Embryonic facial prominence (tissue), 1 donor: ENCODE results near the gene PBX2.
A peak's percentile ranks its signal among the peaks of the same experiment; 100 is the strongest.
"Not testable (repeated sequence)": the region's sequence is repeated elsewhere in the genome, so short reads cannot be mapped to it uniquely, and the experiment has no call there.

Experiments used
- DNase-seq: peaks from one replicate; pipeline ENCODE4 v3.0.0-alpha.2; 2016; ENCODE audit errors: extremely low spot score

PBX2 gene, protein sequence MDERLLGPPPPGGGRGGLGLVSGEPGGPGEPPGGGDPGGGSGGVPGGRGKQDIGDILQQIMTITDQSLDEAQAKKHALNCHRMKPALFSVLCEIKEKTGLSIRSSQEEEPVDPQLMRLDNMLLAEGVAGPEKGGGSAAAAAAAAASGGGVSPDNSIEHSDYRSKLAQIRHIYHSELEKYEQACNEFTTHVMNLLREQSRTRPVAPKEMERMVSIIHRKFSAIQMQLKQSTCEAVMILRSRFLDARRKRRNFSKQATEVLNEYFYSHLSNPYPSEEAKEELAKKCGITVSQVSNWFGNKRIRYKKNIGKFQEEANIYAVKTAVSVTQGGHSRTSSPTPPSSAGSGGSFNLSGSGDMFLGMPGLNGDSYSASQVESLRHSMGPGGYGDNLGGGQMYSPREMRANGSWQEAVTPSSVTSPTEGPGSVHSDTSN

DNA sequence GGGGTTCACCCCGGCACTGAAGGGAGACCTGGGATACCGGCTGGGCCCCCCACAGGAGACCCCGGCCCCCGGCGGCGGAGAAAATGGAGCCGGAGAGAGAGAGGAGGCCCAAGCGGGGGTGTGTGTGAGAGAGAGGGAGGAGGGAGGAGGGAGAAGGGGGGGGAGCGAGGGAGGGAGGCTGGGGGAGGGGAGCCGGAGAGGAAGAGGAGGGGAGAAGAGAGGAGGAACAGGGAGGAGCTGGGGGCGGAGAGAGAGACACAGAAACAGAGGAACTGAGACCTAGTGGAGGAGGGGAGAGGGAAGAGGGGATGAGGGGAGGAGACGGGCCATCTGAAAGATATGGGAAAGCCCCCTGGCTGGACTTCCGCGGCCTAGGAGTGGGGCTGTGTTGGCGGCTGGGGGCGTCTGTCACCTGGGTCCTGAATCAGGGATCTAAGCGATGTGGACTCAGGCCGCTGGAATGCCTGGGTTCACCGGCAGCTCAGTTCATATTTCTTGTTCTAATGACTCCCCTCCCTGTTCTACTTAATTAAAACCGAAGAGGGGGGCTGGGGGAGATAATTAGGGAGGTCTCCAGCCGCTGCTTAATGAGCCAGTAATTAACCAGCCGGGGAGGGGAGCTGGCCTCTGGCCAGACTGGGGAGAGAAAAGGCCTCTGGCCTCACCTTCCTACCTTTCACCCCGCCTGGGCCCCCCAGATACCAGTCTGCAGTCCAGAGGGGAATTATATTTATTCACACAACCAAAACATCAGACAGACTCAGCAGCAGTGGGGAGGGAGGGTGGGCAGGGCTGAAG, at the start of gene PBX2:
Gene PBX2, minus strand, starts transcription at position 149 of the 798 bp plus-strand sequence. CDS start 287 bp downstream, outside the sequence.
- peak; percentile 95 for DNase-seq

DNA sequence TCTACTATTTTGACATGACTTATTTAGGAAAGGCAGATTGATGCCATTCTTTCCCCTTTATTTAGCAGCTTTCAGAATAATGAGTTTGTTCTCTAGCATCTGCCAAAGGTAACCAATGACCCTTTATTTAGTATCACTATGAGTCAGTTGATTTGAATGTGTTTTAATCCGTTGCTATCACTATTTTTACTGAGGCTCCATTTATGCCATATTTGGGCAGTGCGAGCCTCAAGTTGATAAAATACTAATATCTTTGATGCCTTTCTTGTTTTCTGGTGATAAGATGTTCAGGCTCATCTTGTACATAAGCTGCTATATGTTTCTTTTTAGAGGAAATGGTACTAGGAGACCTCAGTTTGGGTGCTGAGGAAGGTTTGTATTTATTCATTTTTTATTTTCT, 49.5 kb upstream of the PBX2 start:
- no peak for DNase-seq

DNA sequence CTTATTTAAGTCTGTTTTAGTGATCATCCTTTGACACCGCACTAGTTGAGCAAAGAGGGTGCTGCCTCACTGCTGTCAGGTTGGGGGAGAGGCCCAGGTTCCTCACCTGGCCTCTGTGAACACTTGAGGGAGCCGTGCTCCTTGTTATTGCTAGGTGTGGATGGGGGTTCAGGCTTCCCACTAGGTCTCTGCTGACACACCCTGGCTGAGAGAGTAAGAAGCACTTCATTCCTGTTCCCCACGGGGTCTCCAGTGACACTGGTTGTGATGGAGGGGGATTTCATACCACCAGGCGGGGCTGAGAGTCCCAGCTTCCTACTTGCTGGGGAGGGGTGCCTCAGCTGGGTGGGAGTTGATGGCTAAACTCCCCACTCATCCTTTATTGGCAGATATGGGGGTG, 44.9 kb upstream of the PBX2 start:
- no peak for DNase-seq

DNA sequence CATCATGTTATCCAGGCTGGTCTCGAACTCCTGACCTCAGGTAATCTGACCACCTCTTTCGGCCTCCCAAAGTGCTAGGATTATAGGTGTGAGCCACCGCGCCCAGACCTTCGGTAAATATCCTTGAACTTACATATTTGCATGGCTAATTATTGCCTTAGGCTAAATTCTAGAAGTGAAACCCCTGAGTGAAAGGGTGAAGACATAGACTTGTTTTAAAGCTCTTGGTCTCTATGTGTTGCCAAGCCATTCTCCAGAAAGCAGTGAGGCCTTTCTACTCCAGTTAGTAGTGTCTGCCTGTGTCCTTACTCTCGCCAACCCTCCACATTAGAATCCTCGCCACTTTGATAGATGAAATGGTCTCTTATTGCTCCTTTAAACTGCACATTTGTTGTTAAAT, 36.4 kb upstream of the PBX2 start:
- DNase-seq = no peak

DNA sequence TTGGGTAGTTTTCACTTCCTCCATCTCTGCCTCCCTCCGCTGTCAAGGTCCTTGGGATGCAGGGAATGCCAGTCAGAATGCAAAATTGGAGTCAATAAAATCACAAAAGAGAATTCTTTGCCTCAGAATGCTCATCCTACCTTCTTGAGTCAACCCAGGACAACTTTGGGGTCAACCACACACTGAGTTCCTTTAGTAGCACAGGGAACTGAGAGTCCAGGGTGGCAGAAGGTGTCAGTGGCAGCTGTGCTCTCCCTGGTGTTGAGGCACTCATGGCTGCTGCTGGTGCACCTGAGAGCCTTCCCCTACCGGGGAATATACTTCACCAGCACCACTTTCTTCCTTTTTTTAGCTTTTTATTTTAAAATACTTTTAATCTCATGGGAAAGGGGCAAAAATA, 34.7 kb upstream of the PBX2 start:
- DNase-seq = no peak

DNA sequence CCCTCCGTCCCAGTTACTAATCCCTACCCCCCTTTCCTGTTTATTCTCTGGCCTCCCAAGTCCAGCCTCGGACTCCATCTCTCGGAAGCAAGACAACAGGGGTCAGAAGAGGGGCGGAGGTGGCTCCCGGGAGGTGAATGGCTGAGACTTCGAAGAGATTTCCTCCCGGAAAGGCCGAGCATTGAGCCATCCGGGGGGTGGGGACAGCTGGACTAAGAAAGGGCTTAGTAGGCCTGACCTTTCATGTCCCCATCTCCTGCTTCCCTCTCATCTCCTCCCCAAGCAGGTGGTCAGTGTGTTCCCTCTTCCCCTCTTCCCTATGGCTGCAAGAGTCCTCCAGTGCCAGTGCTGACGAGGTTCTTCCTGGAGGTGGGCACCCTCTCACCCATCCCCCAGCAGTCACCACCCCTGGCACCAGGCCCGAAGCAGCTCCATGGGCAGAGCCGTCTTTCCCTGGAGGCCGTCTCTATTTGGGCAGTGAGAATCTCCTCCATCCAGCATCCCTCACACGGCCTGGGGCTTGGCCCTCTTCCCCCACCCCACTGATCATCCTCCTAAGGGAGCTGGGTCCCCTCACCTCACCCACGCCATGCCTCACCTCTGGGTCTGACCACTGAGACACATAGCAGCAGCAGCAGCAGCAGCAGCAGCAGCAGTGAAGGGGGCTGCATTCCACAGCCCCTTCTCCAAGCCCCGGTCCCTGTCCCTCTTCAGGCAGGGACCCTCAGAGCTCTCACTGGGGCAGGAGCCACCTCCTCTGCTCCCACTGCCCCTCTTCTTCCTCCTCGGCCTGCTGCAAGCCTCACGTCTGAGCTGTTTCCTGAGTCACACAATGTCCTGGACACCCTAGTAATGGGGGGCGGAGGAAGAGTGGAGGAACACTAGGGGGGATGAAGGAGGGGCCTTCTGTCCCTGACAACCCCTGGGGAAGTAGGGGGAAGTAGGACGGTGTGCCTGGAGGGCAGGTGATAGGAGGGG, 33.5 kb upstream of the PBX2 start, which contains the start of gene NOTCH4:
Gene NOTCH4, minus strand, starts transcription at position 810 of the 978 bp plus-strand sequence. Its CDS starts 139 bp downstream, at position 671.
- no peak for DNase-seq

DNA sequence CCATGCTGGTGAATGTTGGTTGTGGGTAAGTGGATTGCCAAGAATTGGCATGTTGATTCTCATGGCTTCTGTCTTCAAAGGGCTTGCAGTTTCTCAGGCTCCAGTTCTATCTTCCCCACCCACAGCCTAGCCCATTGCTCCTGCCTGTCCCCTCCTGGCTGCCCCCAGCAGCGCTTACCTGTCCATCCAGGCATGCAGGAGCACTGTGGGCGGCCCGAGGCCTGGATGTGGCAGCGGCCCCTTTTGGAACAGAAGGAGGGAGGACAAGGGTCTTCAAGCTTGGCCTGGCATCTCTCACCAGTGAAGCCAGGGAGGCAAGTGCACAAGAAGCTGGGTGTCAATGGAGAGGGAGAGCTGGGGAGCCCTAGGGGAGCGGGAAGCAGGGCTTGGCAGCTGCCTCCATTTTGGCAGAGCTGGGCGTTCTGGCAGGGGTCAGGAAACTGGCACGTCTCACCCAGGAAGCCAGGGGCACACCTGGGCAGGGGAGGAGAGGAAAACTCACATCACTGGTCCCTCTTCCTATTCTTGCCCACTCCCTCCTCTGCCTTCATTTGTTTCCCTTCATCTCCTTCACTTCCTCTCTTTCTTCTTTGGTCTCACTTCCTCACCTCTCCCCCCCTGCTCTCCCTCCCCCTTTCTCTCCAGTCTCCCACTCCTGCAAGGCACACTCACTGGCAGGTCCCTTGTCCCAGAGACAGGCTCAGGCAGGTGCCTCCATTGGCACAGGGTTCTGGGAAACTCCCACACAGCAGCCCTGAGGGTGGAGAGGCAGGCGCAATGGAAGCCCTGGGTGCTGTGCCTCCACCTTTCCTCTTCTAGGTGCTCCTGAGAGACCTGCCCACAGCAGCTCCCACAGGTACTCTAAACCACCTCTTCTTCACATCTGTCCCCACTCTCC, 32.6 kb upstream of the PBX2 start:
- DNase-seq = no peak

DNA sequence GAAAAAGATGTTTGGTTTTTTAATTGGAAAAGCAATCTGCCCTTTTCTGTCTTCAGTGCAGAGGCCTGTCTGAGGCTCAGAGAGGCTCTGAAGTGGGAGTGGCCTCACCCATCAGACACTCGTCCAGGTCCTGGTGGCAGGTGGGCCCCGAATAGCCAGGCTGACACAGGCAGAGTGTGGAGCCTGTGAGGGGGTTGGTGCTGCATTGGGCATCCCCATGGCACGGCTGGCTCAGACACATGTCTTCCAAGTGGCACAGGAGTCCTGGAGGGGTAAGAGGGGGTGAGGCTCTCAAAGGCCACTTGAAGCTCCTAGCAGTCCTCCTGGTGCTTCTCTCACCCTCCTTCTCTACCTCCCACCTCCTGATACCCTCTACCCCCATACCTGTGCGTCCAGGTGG, 30.0 kb upstream of the PBX2 start:
- no peak for DNase-seq

DNA sequence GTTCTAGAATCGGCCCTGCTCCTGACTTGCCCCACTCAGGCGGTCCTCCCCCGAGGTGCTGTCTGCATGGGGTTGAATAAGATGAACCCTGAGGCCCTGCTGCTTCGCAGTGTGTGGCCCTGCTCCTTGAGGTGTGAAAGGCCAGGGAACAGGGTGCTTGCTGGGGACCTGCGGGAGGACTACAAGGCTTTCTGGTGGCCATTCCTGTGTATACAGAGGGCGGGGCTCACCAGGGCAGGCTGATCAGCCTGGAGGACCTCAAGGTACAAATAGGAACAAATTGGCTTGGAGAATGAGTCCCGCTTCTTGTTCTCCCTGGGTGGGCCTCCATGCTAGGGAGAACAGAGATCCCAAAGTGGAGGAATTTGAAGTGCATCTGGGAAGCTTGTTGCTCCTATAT, 28.2 kb upstream of the PBX2 start:
- no peak for DNase-seq

DNA sequence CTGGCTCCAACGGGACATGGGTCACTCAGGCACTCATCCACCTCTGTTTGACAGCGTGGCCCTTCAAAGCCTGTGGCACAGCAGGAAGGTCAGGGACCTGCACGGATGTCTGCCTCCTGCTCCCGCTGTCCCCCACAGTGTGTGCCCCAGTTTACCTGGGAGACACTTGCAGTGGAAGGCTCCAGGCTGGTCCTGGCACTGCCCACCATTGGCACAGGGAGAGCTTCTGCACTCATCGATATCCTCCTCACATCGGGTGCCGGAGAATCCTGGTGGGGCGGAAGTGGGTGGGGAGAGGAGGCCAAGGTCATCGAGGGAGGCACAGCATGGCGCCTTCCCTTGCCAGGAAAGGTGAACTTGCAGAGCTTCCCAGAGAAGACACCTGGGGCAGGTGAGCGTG, 27.0 kb upstream of the PBX2 start:
- DNase-seq = no peak

DNA sequence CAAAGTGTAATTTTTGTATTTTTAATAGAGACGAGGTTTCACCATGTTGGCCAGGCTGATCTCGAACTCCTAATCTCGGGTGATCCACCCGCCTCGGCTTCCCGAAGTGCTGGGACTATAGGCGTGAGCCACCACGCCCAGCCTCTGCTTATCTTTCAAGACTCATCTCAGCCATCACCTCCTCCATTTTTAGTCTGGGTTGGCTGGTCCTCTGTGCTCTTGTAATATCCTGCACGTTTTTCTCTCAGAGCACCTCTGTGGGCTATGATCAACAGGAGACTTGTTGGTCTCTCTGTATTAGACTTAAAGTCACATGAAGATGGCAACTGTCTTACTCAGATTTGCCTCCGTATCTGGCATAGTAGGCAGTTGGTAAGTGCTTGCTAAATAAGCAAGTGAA, 26.3 kb upstream of the PBX2 start:
- DNase-seq = no peak

DNA sequence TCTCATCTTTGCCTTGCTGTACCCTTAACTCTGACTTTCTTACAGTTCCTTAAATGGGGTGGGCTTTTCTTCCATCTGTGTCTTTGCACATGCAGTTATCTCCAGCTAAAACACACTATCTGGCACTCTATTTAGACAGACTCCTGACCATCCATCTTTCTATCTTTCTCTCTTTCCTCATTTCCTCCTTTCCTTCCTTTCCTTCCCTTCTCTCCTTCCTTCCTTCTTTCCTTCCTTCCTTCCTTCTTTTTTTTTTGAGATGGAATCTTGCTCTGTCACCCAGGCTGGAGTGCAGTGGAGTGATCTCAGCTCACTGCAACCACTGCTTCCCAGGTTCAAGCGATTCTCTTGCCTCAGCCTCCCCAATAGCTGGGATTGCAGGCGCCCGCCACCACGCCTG, 25.6 kb upstream of the PBX2 start:
- DNase-seq = no peak

DNA sequence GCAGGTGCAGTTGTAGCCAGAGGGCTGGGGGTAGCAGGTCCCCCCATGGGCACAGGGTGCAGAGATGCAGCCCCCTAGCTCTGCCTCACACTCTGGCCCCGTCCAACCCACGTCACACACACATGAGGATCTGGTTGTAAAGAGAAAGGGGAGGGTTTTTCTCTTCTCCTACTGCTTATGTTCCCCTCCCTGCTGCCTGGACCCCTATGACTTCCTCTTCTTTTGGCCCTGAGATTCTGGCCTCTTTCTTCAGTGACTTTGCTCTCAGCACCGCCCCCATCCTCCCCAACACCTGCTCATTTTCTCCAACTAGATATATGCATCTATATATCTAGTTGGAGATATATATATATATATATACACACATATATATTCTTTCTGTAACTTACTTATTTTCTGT, 24.1 kb upstream of the PBX2 start:
- no peak for DNase-seq

DNA sequence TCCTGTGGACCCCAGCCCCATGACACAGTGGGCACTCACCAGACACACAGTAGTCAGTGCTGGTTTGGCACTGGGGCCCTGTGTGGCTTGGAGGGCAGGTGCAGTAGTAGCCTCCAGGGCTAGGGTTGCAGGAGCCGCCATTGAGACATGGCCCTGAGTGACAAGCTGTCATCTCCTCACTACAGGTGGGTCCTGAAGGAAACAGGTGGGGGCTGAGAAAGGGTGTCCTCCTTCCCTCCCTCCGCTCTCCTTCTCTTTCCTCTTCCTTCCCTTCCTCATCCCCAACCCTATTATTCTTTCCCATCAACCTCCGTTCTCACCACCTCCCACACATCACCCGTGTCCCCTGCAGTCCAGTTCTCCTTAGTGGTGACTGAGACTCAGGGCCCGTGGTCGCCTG, 23.6 kb upstream of the PBX2 start:
- DNase-seq = no peak

DNA sequence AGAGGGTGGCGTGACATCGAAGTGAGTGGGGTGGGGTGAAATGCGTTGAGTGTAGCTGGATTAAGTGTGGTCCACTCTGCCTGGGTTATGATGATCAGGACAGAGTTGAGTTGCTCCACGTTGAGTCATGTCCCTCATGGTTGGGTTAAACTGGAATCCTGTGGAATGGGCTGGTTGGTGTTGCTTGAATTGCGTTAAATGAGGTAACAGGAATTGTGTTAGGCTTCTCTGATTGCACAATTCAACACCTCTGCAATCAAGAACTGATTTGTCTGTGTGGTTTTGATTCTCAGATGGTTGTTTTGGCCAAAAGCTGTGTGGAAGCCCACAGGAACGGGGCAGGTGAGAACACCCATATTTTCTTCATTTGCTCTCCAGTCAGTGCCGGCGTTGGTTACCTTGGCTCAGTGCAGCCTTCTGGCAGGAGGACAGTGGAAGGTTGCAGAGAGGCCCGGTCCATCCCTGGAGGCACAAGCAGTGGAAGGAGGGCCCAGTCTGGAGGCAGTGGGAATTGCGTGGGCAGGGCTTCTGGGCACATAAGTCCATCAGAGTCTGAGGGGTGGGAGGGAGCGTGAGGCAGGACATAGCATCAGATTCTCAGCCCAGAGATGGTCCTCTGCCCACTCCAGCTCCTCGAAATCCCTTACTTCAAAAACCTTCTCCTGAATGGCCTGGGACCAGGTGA, 22.2 kb upstream of the PBX2 start:
- no peak for DNase-seq

DNA sequence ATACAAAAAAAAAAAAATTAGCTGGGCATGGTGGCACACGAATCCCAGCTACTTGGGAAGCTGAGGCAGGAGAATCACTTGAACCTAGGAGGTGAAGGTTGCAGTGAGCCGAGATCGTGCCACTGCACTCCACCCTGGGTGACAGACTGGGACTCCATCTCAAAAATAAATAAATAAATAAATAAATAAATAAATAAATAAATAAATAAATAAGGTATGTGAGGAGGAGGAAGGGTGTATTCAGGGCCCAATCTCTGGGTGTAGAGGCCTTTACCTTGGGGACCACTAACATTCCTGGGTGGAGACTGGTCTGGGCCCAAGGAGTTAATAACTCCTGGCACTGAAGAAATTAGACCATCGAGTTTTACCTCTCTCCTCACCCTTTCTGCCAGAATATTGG, 21.4 kb upstream of the PBX2 start:
- DNase-seq = not testable (repeated sequence)

DNA sequence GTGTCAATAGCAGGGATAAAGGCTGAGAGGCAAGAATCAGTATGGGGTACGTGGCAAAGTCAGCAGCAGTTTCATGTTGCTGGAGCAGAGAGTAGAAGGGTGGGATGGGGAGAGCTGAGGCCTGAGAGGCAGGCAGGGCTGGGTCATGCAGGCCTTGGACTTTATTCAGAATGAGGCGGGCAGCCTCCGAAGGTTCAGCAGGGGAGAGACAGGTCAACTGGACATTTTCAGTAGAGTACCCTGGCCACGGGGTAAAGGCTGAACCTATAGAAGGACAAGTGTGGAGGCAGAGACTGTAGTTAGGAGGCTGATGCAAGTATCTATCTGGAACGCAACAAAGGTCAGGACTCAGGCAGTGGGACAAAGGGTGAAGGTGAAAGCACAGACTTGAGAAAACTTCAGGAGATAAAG, 20.2 kb upstream of the PBX2 start:
- DNase-seq = no peak

DNA sequence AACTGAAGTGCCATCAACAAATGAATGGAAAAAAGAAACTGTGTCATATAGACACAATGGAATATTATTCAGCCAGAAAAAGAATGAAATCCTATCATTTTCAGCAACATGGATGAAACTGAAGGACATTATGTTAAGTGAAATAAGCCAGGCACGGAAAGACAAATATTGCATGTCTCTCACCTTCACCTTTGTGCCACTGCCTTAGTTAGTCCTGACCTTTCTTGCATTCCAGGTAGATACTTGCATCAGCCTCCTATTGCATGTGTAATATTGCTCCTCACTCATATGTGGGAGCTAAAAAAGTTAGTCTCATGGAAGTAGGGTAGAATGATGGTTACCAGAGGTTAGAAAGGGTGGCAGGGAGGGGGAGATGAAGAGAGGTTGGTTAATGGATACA, 19.0 kb upstream of the PBX2 start:
- DNase-seq = no peak

DNA sequence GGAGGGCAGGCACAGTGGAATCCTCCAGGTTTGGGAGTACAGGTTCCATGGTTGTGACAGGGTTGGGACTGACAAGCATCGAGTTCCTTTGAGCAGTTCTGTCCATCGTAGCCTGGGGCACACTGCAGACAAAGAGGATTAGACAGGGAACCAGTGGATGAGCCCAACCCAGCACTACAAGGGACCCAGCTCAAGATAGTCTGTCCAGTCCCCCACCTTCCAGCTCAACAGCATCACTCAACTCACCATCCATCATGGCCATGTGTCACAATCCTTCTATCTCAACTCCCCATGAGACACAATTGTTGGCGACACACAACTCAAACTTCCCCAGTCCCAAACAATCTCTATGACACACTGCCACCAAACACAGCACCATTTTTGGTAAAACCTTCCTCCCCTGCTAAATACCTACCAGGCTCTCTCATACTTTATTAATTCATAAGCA, 14.3 kb upstream of the PBX2 start:
- no peak for DNase-seq
